ENCODE measurements around the gene SPATA31D4.

Gene SPATA31D4

DNA sequence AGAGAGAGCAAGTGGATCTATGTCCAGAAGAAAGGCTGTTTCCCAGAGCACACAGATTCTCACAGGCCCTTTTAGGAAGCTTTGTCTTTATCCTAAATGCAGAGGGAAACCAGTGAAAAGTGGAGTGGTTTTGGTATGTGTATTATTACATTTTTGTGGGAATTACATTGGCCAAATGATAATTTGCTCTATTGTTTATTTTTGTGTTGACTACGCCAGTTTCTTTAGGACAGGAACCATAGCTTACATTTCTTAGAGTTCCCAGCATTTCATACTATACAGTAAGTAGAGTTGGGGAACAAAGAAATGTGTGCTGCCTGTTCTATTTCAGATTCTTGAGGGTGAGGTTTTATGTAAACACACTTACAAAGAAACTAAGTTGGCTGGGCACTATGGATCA is 29.4 kb upstream of the SPATA31D4 start:
- Histone ChIP-seq H3K4me3 (ENCODE audit: low read length, poor library complexity, severe bottlenecking) (no peak overlapping the region), H3F3A (ENCODE audit: low read depth) (no peaks in the 10 kb centered on the region), H3K4me1 (ENCODE audit: insufficient read depth, low read length, poor library complexity, severe bottlenecking) (peaks cover 14% of the 10 kb centered on the region)

DNA sequence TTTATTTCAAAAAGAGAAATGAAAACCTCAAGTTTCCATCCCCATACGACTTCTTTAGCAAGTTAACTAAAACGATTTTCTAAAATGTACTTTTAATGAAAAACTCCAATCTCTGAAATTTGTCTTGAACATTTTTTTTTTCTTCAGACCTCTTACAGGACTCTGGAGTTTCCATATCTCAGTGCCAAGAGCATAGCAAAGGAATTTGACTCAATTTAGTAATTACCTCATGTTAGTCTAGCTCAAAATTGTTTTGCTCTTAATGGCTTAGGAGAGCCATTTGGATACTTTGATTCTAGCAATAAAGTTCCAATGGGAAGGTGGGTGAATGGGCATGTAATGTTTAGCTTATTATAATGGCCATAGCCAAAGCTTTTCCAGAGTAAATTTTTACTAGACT is 26.0 kb upstream of the SPATA31D4 start:
- Histone ChIP-seq H2AFZ (ENCODE audit: low read length) (no peak overlapping the region), H3K36me3 (ENCODE audit: insufficient read depth, low read length) (no peaks in the 10 kb centered on the region), H3F3A (ENCODE audit: low read depth) (no peaks in the 10 kb centered on the region), H4K20me1 (ENCODE audit: insufficient read depth, low read length, poor library complexity, severe bottlenecking) (no peaks in the 10 kb centered on the region), H3K9me2 (replicated peaks; ENCODE audit: low read depth, low read length) (no peaks in the 10 kb centered on the region), H3K79me2 (ENCODE audit: insufficient read depth, low read length) (no peaks in the 10 kb centered on the region), H3K4me1 (ENCODE audit: insufficient read depth, low read length, poor library complexity, severe bottlenecking) (peaks cover 14% of the 10 kb centered on the region), H3K4me2 (ENCODE audit: low read depth, low read length, poor library complexity, severe bottlenecking) (peak overlapping the region; percentile 50), H3K4me3 (ENCODE audit: low read length, poor library complexity, severe bottlenecking) (no peak overlapping the region), H3K9ac (ENCODE audit: low read depth, low read length, poor library complexity, severe bottlenecking) (no peak overlapping the region), H3K27me3 (ENCODE audit: insufficient read depth, low read length, poor library complexity, severe bottlenecking) (no peaks in the 10 kb centered on the region), H3K9me3 (ENCODE audit: insufficient read depth, low read depth, low read length) (no peaks in the 10 kb centered on the region)
- no peak for TF ChIP-seq EZH2phosphoT487 (IDR thresholded peaks at IDR 0.05; ENCODE audit: borderline replicate concordance)
- TF ChIP-seq, protein P1, sequence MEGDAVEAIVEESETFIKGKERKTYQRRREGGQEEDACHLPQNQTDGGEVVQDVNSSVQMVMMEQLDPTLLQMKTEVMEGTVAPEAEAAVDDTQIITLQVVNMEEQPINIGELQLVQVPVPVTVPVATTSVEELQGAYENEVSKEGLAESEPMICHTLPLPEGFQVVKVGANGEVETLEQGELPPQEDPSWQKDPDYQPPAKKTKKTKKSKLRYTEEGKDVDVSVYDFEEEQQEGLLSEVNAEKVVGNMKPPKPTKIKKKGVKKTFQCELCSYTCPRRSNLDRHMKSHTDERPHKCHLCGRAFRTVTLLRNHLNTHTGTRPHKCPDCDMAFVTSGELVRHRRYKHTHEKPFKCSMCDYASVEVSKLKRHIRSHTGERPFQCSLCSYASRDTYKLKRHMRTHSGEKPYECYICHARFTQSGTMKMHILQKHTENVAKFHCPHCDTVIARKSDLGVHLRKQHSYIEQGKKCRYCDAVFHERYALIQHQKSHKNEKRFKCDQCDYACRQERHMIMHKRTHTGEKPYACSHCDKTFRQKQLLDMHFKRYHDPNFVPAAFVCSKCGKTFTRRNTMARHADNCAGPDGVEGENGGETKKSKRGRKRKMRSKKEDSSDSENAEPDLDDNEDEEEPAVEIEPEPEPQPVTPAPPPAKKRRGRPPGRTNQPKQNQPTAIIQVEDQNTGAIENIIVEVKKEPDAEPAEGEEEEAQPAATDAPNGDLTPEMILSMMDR (conservative IDR thresholded peaks at IDR 0.05; ENCODE audit: low read length) = no peak

More for the DNA sequence above, 29.4 kb upstream of the SPATA31D4 start:
- no peaks in the 10 kb centered on the region for H3K9me3 ChIP-seq (ENCODE audit: insufficient read depth, low read depth, low read length)
- H3K4me2 ChIP-seq (ENCODE audit: low read depth, low read length, poor library complexity, severe bottlenecking) = no peak overlapping the region
- 0 out of 2 replicates have a peak overlapping the region, but pooled peaks have one; percentile 42 for H2AFZ ChIP-seq (ENCODE audit: low read length)
- H3K9me2 ChIP-seq (replicated peaks; ENCODE audit: low read depth, low read length) = no peaks in the 10 kb centered on the region
- no peaks in the 10 kb centered on the region for H4K20me1 ChIP-seq (ENCODE audit: insufficient read depth, low read length, poor library complexity, severe bottlenecking)
- no peaks in the 10 kb centered on the region for H3K79me2 ChIP-seq (ENCODE audit: insufficient read depth, low read length)
- H3K9ac ChIP-seq (ENCODE audit: low read depth, low read length, poor library complexity, severe bottlenecking) = no peak overlapping the region
- TF ChIP-seq, protein P1 (conservative IDR thresholded peaks at IDR 0.05; ENCODE audit: low read length) = no peak
- TF ChIP-seq EZH2phosphoT487 (IDR thresholded peaks at IDR 0.05; ENCODE audit: borderline replicate concordance) = no peak
- H3K36me3 ChIP-seq (ENCODE audit: insufficient read depth, low read length) = no peaks in the 10 kb centered on the region
- no peaks in the 10 kb centered on the region for H3K27me3 ChIP-seq (ENCODE audit: insufficient read depth, low read length, poor library complexity, severe bottlenecking)

DNA sequence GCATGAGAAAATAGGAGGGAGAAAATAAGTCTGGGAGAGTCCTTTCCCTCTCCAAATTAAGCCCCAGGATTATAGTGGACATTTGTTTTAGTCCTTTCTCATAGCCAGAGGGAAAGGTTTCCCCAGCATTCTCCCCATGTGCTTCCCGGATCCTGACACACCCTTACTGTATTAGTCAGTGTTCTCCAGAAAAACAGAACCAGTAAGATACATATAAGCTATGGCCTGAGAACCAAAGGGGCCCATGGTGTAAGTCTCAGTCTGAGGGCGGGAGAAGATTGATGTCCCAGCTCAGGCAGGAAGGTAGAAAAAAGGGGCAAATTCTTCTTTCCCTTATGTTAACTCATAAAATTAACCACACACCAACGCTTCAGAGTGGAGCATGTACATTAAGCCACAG is 25.6 kb upstream of the SPATA31D4 start:
- Histone ChIP-seq H3K27me3 (ENCODE audit: insufficient read depth, low read length, poor library complexity, severe bottlenecking) (no peaks in the 10 kb centered on the region), H3K4me3 (ENCODE audit: low read length, poor library complexity, severe bottlenecking) (no peak overlapping the region), H3K4me1 (ENCODE audit: insufficient read depth, low read length, poor library complexity, severe bottlenecking) (peaks cover 14% of the 10 kb centered on the region), H3K9me2 (replicated peaks; ENCODE audit: low read depth, low read length) (no peaks in the 10 kb centered on the region), H3K9ac (ENCODE audit: low read depth, low read length, poor library complexity, severe bottlenecking) (no peak overlapping the region), H3F3A (ENCODE audit: low read depth) (no peaks in the 10 kb centered on the region), H3K36me3 (ENCODE audit: insufficient read depth, low read length) (no peaks in the 10 kb centered on the region), H4K20me1 (ENCODE audit: insufficient read depth, low read length, poor library complexity, severe bottlenecking) (no peaks in the 10 kb centered on the region), H3K9me3 (ENCODE audit: insufficient read depth, low read depth, low read length) (no peaks in the 10 kb centered on the region), H3K4me2 (ENCODE audit: low read depth, low read length, poor library complexity, severe bottlenecking) (peak overlapping the region; percentile 50), H3K79me2 (ENCODE audit: insufficient read depth, low read length) (no peaks in the 10 kb centered on the region), H2AFZ (ENCODE audit: low read length) (no peak overlapping the region)
- TF ChIP-seq EZH2phosphoT487 (IDR thresholded peaks at IDR 0.05; ENCODE audit: borderline replicate concordance) = no peak
- TF ChIP-seq, protein P1 (conservative IDR thresholded peaks at IDR 0.05; ENCODE audit: low read length) = no peak

Data from Loucy (cell line).